C4-2B (cell line): ENCODE measurements around the gene MRPS11.

Experiments used
- ZFX ChIP-seq: fragments of 450-650 bp; IDR thresholded peaks from 2 replicates; pipeline ENCODE4 v1.6.1; 2017
- TF ChIP-seq, protein P1 (sequence below): fragments of 450-650 bp; conservative IDR thresholded peaks from 2 replicates; pipeline ENCODE4 v1.5.1; 2017; ENCODE audit warnings: mild to moderate bottlenecking

DNA sequence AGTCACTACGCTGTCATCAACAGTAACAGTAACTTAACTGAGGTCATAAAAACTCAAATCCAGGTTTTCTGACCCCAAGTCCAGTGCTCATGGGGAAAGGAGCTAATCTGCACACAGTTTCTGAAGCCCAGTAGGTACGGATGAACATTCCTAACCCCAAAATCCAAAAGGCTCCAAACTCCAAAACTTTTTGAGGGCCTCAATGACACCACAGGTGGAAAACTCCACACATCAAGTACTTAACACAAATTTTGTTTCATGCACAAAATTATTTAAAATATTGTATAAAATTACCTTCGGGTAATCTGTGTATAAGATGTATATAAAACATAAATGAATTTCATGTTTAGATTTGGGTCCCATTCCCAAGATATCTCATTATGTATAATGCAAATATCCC is 10.8 kb upstream of the MRPS11 start:
- TF ChIP-seq, protein P1, sequence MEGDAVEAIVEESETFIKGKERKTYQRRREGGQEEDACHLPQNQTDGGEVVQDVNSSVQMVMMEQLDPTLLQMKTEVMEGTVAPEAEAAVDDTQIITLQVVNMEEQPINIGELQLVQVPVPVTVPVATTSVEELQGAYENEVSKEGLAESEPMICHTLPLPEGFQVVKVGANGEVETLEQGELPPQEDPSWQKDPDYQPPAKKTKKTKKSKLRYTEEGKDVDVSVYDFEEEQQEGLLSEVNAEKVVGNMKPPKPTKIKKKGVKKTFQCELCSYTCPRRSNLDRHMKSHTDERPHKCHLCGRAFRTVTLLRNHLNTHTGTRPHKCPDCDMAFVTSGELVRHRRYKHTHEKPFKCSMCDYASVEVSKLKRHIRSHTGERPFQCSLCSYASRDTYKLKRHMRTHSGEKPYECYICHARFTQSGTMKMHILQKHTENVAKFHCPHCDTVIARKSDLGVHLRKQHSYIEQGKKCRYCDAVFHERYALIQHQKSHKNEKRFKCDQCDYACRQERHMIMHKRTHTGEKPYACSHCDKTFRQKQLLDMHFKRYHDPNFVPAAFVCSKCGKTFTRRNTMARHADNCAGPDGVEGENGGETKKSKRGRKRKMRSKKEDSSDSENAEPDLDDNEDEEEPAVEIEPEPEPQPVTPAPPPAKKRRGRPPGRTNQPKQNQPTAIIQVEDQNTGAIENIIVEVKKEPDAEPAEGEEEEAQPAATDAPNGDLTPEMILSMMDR = no peak
- no peak for TF ChIP-seq ZFX
